AML-193 (cell line): ENCODE measurements around the gene METAP1D.
"Not testable (repeated sequence)": the region's sequence is repeated elsewhere in the genome, so short reads cannot be mapped to it uniquely, and the experiment has no call there.

Experiments
- DNase-seq, 2 experiments: peaks; one replicate each; lab custom pipeline; 2025; lab: John Stamatoyannopoulos, UW

METAP1D gene

GRCh38 chr2:172048508-172049503 is 49.1 kb downstream of the METAP1D start:
- no peak for DNase-seq

- DNase-seq = no peak
Observed at GRCh38 chr2:172049567-172050120, 49.9 kb downstream of the METAP1D start.

GRCh38 chr2:172050479-172051125 is 50.8 kb downstream of the METAP1D start:
- no peak for DNase-seq

- no peak for DNase-seq
Observed at GRCh38 chr2:172052000-172052983, 52.5 kb downstream of the METAP1D start.

GRCh38 chr2:172053486-172053885 is 53.7 kb downstream of the METAP1D start:
- DNase-seq = no peak

- DNase-seq = no peak
Observed at GRCh38 chr2:172056293-172056692, 56.5 kb downstream of the METAP1D start.

GRCh38 chr2:172058660-172059059 is 58.9 kb downstream of the METAP1D start:
- no peak for DNase-seq

GRCh38 chr2:172060118-172060517 is 60.4 kb downstream of the METAP1D start:
- DNase-seq = not testable (repeated sequence)

GRCh38 chr2:172062402-172063004 is 62.8 kb downstream of the METAP1D start:
- no peak for DNase-seq

- no peak for DNase-seq
Observed at GRCh38 chr2:172063446-172063845, 63.7 kb downstream of the METAP1D start.

GRCh38 chr2:172065111-172065510 is 65.4 kb downstream of the METAP1D start:
- DNase-seq = no peak

- DNase-seq = no peak
Observed at GRCh38 chr2:172066394-172066886, 66.7 kb downstream of the METAP1D start.

GRCh38 chr2:172067905-172068304 is 68.2 kb downstream of the METAP1D start:
- DNase-seq = not testable (repeated sequence)

- no peak for DNase-seq
Observed at GRCh38 chr2:172070936-172071335, 71.2 kb downstream of the METAP1D start.

GRCh38 chr2:172072303-172072702 is 72.5 kb downstream of the METAP1D start:
- DNase-seq = no peak

GRCh38 chr2:172072706-172073105 is 73.0 kb downstream of the METAP1D start:
- no peak for DNase-seq

- DNase-seq = no peak
Observed at GRCh38 chr2:172073518-172073917, 73.8 kb downstream of the METAP1D start.

- DNase-seq = no peak
Observed at GRCh38 chr2:172074254-172074653, 74.5 kb downstream of the METAP1D start.

GRCh38 chr2:172079416-172079815 is 79.7 kb downstream of the METAP1D start:
- DNase-seq = no peak

- DNase-seq = peak in 1 of 2 experiments; percentile 2
Observed at GRCh38 chr2:172079838-172080640, 80.3 kb downstream of the METAP1D start.
